ENCODE data around the gene ZNF598.

DNA sequence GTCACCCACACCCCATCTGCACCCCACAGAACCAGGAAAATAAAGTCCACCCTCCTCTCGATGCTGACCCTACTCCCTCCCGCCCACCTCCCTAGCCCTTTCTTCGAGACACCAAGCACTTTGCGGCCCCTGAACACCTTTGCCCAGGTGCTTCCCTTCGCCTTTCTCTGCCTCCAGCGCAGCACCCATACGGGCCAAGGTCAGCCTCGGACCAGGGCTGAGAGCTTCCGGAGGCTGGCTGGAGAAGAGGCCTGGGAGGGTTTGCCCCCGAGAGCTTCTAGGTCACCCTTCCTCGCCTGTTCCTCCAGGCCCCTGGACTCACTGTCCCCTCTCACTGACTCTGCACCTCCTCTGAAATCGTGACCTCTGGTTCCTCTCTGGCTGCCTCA lies 14.4 kb upstream of the ZNF598 start:
- TF ChIP-seq CTCF (IDR thresholded peaks at IDR 0.05; ENCODE audit: insufficient read depth, low read depth, low read length) (no peak), EZH2 (IDR thresholded peaks at IDR 0.05; ENCODE audit: insufficient read depth, low read length) (no peak)

Data from astrocyte (in vitro differentiated cells and primary cell).